CD14-positive monocyte (primary cell): ENCODE data around the gene PPP4R3A. TPM values are rescaled to one million over a fixed set of nuclear protein-coding genes. Genes with fewer than 3 reads are reported as not detected.

Experiments used
- DNase-seq, 3 donors: peaks; one replicate each; pipeline ENCODE4 v3.0.0-alpha.2; 2011 to 2022
- H2AFZ ChIP-seq: 2 replicates; pipeline ENCODE4 v1.6.0; 2012; ENCODE audit warnings: mild to moderate bottlenecking, low read depth, low read length, inconsistent platforms; ENCODE audit not compliant: insufficient read depth, poor library complexity, severe bottlenecking
- H3K27ac ChIP-seq, 2 donors: 1 replicate in 1 of 2; 2 replicates in 1 of 2; pipeline ENCODE4 v1.5.1; 2012 to 2013; ENCODE audit warnings: low read length in 2 of 2, control low read depth in 1 of 2, inconsistent platforms in 1 of 2, low read depth in 1 of 2, mild to moderate bottlenecking in 1 of 2
- H3K27me3 ChIP-seq, 2 donors: one replicate each; pipeline versions ENCODE4 v1.6.0 to v1.6.1; 2011 to 2013; ENCODE audit warnings: low read length in 2 of 2; ENCODE audit not compliant: control insufficient read depth in 2 of 2, insufficient read depth in 2 of 2
- H3K36me3 ChIP-seq, 2 donors: replicated peaks in 1 of 2; 1 replicate in 1 of 2; 2 replicates in 1 of 2; pipeline versions ENCODE4 v1.5.1 to v1.6.1; 2012 to 2013; ENCODE audit warnings: low read length in 2 of 2, control low read depth in 1 of 2, inconsistent platforms in 1 of 2, mild to moderate bottlenecking in 1 of 2; ENCODE audit not compliant: insufficient read depth in 2 of 2, control insufficient read depth in 1 of 2
- H3K4me1 ChIP-seq, 2 donors: 1 replicate in 1 of 2; 2 replicates in 1 of 2; pipeline versions ENCODE4 v1.5.1 to v1.6.1; 2012 to 2013; ENCODE audit warnings: low read length in 2 of 2, control low read depth in 1 of 2, inconsistent platforms in 1 of 2, mild to moderate bottlenecking in 1 of 2, moderate library complexity in 1 of 2; ENCODE audit not compliant: insufficient read depth in 2 of 2, control insufficient read depth in 1 of 2
- H3K4me2 ChIP-seq: replicated peaks from 2 replicates; pipeline ENCODE3; 2012; ENCODE audit warnings: low read length, moderate library complexity, mild to moderate bottlenecking; ENCODE audit not compliant: poor library complexity, severe bottlenecking; ENCODE audit errors: extremely low read depth
- H3K4me3 ChIP-seq, 3 experiments: fragments of 200-600 bp in 1 of 3; sonication (generic) in 1 of 3; replicated peaks in 1 of 3; 1 replicate in 2 of 3; 2 replicates in 1 of 3; pipeline ENCODE4 v1.5.1; 2011 to 2013; ENCODE audit warnings: low read length in 3 of 3, mild to moderate bottlenecking in 3 of 3, control low read depth in 2 of 3, low read depth in 2 of 3, inconsistent platforms in 1 of 3, moderate library complexity in 1 of 3
- H3K79me2 ChIP-seq: 2 replicates; pipeline ENCODE4 v1.6.0; 2012; ENCODE audit warnings: mild to moderate bottlenecking, control low read depth, inconsistent platforms, low read length, moderate library complexity; ENCODE audit not compliant: insufficient read depth
- H3K9ac ChIP-seq: 2 replicates; pipeline ENCODE4 v1.6.0; 2017; ENCODE audit warnings: low read length, mild to moderate bottlenecking; ENCODE audit not compliant: insufficient read depth, poor library complexity, severe bottlenecking
- H3K9me3 ChIP-seq, 2 donors: replicated peaks in 1 of 2; 1 replicate in 1 of 2; 2 replicates in 1 of 2; pipeline versions ENCODE4 v1.5.1 to v1.6.1; 2012 to 2013; ENCODE audit warnings: low read length in 2 of 2, control low read depth in 1 of 2; ENCODE audit not compliant: control insufficient read depth in 1 of 2, insufficient read depth in 1 of 2
- H4K20me1 ChIP-seq: 2 replicates; pipeline ENCODE4 v1.6.0; 2012; ENCODE audit warnings: mild to moderate bottlenecking, low read length, control low read depth, moderate library complexity; ENCODE audit not compliant: insufficient read depth
- H3K27ac Mint-ChIP-seq, 7 donors: one replicate each; pipeline ENCODE4 v1.8.0; 2020; ENCODE audit warnings: mild to moderate bottlenecking in 7 of 7, mixed read lengths in 7 of 7, moderate library complexity in 6 of 7, inconsistent platforms in 2 of 7
- H3K27me3 Mint-ChIP-seq, 3 donors: one replicate each; pipeline ENCODE4 v1.8.0; 2021 to 2022; ENCODE audit warnings: low read depth in 3 of 3, mild to moderate bottlenecking in 3 of 3, mixed read lengths in 3 of 3, moderate library complexity in 3 of 3, inconsistent platforms in 1 of 3
- H3K36me3 Mint-ChIP-seq, 2 donors: one replicate each; pipeline ENCODE4 v1.8.0; 2020; ENCODE audit warnings: mixed read lengths in 2 of 2, inconsistent platforms in 1 of 2, mild to moderate bottlenecking in 1 of 2
- H3K4me1 Mint-ChIP-seq: one replicate; pipeline ENCODE4 v1.8.0; 2020; ENCODE audit warnings: mild to moderate bottlenecking, mixed read lengths
- H3K4me3 Mint-ChIP-seq, 2 donors: one replicate each; pipeline ENCODE4 v1.8.0; 2020; ENCODE audit warnings: mild to moderate bottlenecking in 2 of 2, mixed read lengths in 2 of 2, moderate library complexity in 1 of 2
- H3K9me3 Mint-ChIP-seq, 7 donors: one replicate each; pipeline ENCODE4 v1.8.0; 2020 to 2022; ENCODE audit warnings: mixed read lengths in 7 of 7, mild to moderate bottlenecking in 6 of 7, moderate library complexity in 6 of 7, inconsistent platforms in 2 of 7
- CTCF ChIP-seq: fragments of 200-600 bp; IDR thresholded peaks from one replicate; pipeline ENCODE4 v1.8.0; 2022; ENCODE audit warnings: antibody characterized with exemption, mild to moderate bottlenecking
- WGBS: methylation state at CpG from one replicate; pipeline ENCODE4 v1.1.5; 2013; ENCODE audit warnings: missing lambda C conversion rate; ENCODE audit not compliant: insufficient coverage; 5-methylcytosine and 5-hydroxymethylcytosine counted together
- intact Hi-C, 2 donors: fragments of 100-400 bp; cut with micrococcal nuclease; formaldehyde crosslinking; loops; one replicate each; pipeline versions ENCODE4 v1.15.0 to v1.15.1; 2023
- polyA plus RNA-seq, 3 donors: library from polyadenylated mRNA; depleted of rRNA in 1 of 3; unstranded in 2 of 3; stranded (reverse) in 1 of 3; fragments of 300-500 nt in 2 of 3; fragments of >200 nt in 1 of 3; fragmentation: Illumina TruSeq in 2 of 3; gene quantifications; 1 replicate in 2 of 3; 2 replicates in 1 of 3; pipeline ENCODE4 v1.2.3, GENCODE V29; 2012 to 2021

Gene PPP4R3A
- polyA plus RNA-seq, 3 donors, result 31.4 to 71.0 (median 41.2) TPM

GRCh38 chr14:91419451-91419850 is 90.7 kb downstream of the PPP4R3A start:
- Histone ChIP-seq H3K4me2 (peak overlapping the region; percentile 98), H3K27ac (no peak overlapping the region), H3K4me1 (peaks cover 49 to 54% of the 10 kb centered on the region in 2 donors), H3K27me3 (no peaks in the 10 kb centered on the region), H4K20me1 (peaks cover 25% of the 10 kb centered on the region), H2AFZ (peak overlapping the region; percentile 87), H3K79me2 (peaks cover 37% of the 10 kb centered on the region), H3K4me3 (peak overlapping the region in 1 of 3 experiments; percentile 75), H3K36me3 (peaks cover 0 to 3% of the 10 kb centered on the region in 2 donors), H3K9ac (no peak overlapping the region), H3K9me3 (no peaks in the 10 kb centered on the region)
- H3K27me3 Mint-ChIP-seq, result peaks cover 0 to 3% (median 0%) of the 10 kb centered on the region in 3 donors
- peak overlapping the region in 1 of 2 donors; percentile 93 for H3K4me3 Mint-ChIP-seq
- no peak for DNase-seq
- intact Hi-C loops, result loop anchor here (5.0 to 10.0 kb wide), 2 partner anchors 57 to 175 kb away; partner anchors contain the start of gene GPR68 (in 1 of the 2)
- peaks cover 0 to 2% (median 0%) of the 10 kb centered on the region in 7 donors for H3K9me3 Mint-ChIP-seq
- peaks cover 9 to 10% of the 10 kb centered on the region in 2 donors for H3K36me3 Mint-ChIP-seq
- peaks cover 50% of the 10 kb centered on the region for H3K4me1 Mint-ChIP-seq
- WGBS, result 50% methylated on average over 2 of the region's 3 CpGs
- TF ChIP-seq CTCF, result no peak
- H3K27ac Mint-ChIP-seq, result peak overlapping the region in 3 of 7 donors; percentile 43 to 83 (median 61)

GRCh38 chr14:91419044-91419397 is 91.1 kb downstream of the PPP4R3A start:
- Histone ChIP-seq H3K36me3 (peaks cover 3 to 4% of the 10 kb centered on the region in 2 donors), H3K9me3 (no peaks in the 10 kb centered on the region), H3K4me2 (peak overlapping the region; percentile 98), H3K4me1 (peaks cover 53 to 58% of the 10 kb centered on the region in 2 donors), H4K20me1 (peaks cover 29% of the 10 kb centered on the region), H3K9ac (peak overlapping the region; percentile 81), H3K79me2 (peaks cover 41% of the 10 kb centered on the region), H2AFZ (peak overlapping the region; percentile 87), H3K27ac (peak overlapping the region in 1 of 2 donors; percentile 75), H3K4me3 (peak overlapping the region; percentile 40 to 75 (median 44)), H3K27me3 (no peaks in the 10 kb centered on the region)
- peak; percentile 53 for TF ChIP-seq CTCF
- WGBS, result 2% methylated on average over 7 of the region's 12 CpGs
- H3K27me3 Mint-ChIP-seq, result peaks cover 0 to 3% (median 0%) of the 10 kb centered on the region in 3 donors
- peak overlapping the region in 5 of 7 donors; percentile 33 to 83 (median 61) for H3K27ac Mint-ChIP-seq
- H3K4me3 Mint-ChIP-seq, result peak overlapping the region; percentile 85 to 93
- peaks cover 54% of the 10 kb centered on the region for H3K4me1 Mint-ChIP-seq
- H3K9me3 Mint-ChIP-seq, result peaks cover 0 to 2% (median 0%) of the 10 kb centered on the region in 7 donors
- DNase-seq, result no peak
- H3K36me3 Mint-ChIP-seq, result peaks cover 14 to 15% of the 10 kb centered on the region in 2 donors
- intact Hi-C loops, result loop anchor here (5.0 to 10.0 kb wide), 2 partner anchors 57 to 174 kb away; partner anchors contain the start of gene GPR68 (in 1 of the 2)
